Stimulated activated memory B cell treated with anti-CD40 and anti-IgM and Interleukin-4, amounts not matched to agents 10 μg/mL and 1 μg/mL and 100 μg/mL, for 72 hours (primary cell): ENCODE data around the gene NTM.

Experiments
- ATAC-seq: fragments of 150-1000 bp; cut with Tn5 transposase; 2 replicates; pipeline ENCODE4 v1.10.0; 2021
- H3K27ac Mint-ChIP-seq: one replicate; pipeline ENCODE4 v1.8.0; 2022; ENCODE audit warnings: mild to moderate bottlenecking, mixed read lengths
- H3K27me3 Mint-ChIP-seq: one replicate; pipeline ENCODE4 v1.8.0; 2022; ENCODE audit warnings: mixed read lengths
- H3K36me3 Mint-ChIP-seq: one replicate; pipeline ENCODE4 v1.8.0; 2022; ENCODE audit warnings: mixed read lengths
- H3K4me1 Mint-ChIP-seq: one replicate; pipeline ENCODE4 v1.8.0; 2022; ENCODE audit warnings: mixed read lengths
- H3K4me3 Mint-ChIP-seq: one replicate; pipeline ENCODE4 v1.8.0; 2022; ENCODE audit warnings: mild to moderate bottlenecking, moderate library complexity, mixed read lengths
- H3K9me3 Mint-ChIP-seq: one replicate; pipeline ENCODE4 v1.8.0; 2022; ENCODE audit warnings: mixed read lengths

Gene NTM

DNA sequence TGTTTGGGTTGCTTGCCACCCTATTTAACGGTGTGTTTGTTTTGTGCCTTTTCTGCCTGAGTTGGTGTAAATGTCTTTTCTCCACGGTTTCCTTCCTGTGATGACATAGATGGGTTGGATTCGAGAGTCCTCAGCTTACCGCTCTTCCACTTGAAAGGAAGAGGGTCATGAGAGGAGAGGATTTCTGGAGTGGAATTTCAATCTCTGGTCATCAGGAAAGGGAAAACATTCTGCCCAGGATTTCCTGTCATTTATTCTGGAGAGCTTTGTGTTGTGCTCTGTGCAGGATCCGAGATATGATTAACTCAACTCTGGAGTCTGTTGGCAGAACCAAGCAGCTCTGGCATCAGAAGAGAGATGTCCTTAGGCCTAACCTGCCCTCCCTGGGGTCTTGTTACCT lies 605.2 kb downstream of the NTM start:
- no peaks in the 10 kb centered on the region for H3K4me1 Mint-ChIP-seq
- H3K27me3 Mint-ChIP-seq, result no peaks in the 10 kb centered on the region
- no peak for ATAC-seq
- no peak overlapping the region for H3K4me3 Mint-ChIP-seq
- no peak overlapping the region for H3K27ac Mint-ChIP-seq
- no peaks in the 10 kb centered on the region for H3K9me3 Mint-ChIP-seq
- no peaks in the 10 kb centered on the region for H3K36me3 Mint-ChIP-seq

DNA sequence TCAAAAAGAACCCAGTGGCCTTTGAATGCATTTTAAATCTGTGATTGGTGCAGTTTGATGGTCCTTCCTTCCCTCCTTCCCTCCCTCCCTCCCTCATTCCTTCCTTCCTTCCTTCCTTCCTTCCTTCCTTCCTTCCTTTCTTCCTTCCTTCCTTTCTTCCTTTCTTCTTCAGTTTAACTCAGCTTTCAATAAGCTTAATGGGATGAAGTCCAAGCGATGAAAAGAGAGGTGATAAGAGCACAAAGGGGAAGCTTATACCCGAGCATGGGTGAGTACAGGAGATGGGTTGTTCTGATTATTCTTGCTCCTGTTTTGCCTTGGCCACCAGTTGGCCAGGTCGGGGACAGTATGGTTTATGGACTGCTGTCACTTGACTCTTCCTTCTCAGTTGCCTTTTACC lies 605.6 kb downstream of the NTM start:
- no peaks in the 10 kb centered on the region for H3K4me1 Mint-ChIP-seq
- H3K4me3 Mint-ChIP-seq, result no peak overlapping the region
- H3K27me3 Mint-ChIP-seq, result no peaks in the 10 kb centered on the region
- H3K36me3 Mint-ChIP-seq, result no peaks in the 10 kb centered on the region
- ATAC-seq, result no peak
- no peaks in the 10 kb centered on the region for H3K9me3 Mint-ChIP-seq
- H3K27ac Mint-ChIP-seq, result no peak overlapping the region

DNA sequence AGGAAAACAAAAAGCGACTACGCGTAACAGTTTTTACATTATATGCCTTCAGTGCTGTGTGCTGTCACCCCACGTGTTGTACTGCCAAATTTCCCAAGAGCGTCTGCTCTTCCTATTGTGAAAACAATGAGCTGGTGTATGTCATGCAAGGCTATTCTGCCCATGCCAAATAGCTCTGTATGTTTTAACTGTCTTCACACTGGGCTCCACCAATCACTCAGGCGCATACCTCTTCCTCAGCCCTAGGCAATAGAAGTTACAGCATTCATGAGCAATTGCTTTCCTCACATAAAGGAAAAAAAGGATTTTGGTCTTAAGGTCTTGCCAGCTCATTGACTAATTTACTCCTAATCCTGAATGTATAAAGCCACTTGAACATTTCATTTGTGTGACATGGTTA lies 606.8 kb downstream of the NTM start:
- H3K27me3 Mint-ChIP-seq, result no peaks in the 10 kb centered on the region
- no peaks in the 10 kb centered on the region for H3K4me1 Mint-ChIP-seq
- no peak overlapping the region for H3K4me3 Mint-ChIP-seq
- no peak overlapping the region for H3K27ac Mint-ChIP-seq
- peaks cover 2% of the 10 kb centered on the region for H3K9me3 Mint-ChIP-seq
- no peaks in the 10 kb centered on the region for H3K36me3 Mint-ChIP-seq
- ATAC-seq, result no peak

DNA sequence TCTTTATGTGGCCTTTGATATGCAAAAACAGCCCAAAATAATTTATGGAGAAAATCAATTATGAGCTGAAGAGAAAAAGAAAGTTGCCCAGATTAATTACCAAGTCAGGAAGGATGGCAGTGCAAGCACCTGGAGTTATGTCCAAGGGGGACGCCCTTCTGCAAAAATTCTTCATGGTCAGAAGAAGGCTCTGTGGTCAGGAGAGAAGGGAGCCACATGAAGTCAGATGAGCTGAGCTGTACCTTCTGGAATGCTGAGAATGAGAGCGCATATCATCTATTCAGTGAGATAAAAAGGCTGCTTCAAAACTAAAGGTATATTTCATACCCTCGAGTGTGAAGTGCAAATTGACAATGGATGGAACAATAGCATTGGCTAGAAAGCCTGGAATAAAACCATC lies 607.4 kb downstream of the NTM start:
- Mint-ChIP-seq H3K27ac (no peak overlapping the region), H3K4me3 (no peak overlapping the region), H3K36me3 (no peaks in the 10 kb centered on the region), H3K9me3 (peaks cover 3% of the 10 kb centered on the region), H3K4me1 (no peaks in the 10 kb centered on the region), H3K27me3 (no peaks in the 10 kb centered on the region)
- ATAC-seq, result no peak

GRCh38 chr11:131978351-131978750 lies 607.9 kb downstream of the NTM start:
- H3K27ac Mint-ChIP-seq, result no peak overlapping the region

GRCh38 chr11:131979364-131979763 lies 608.9 kb downstream of the NTM start:
- Mint-ChIP-seq H3K27me3 (no peaks in the 10 kb centered on the region), H3K4me1 (no peaks in the 10 kb centered on the region), H3K36me3 (no peaks in the 10 kb centered on the region)

More at GRCh38 chr11:131978351-131978750, 607.9 kb downstream of the NTM start:
- Mint-ChIP-seq H3K27me3 (no peaks in the 10 kb centered on the region), H3K4me3 (no peak overlapping the region), H3K9me3 (peaks cover 3% of the 10 kb centered on the region), H3K36me3 (no peaks in the 10 kb centered on the region), H3K4me1 (no peaks in the 10 kb centered on the region)
- no peak for ATAC-seq

DNA sequence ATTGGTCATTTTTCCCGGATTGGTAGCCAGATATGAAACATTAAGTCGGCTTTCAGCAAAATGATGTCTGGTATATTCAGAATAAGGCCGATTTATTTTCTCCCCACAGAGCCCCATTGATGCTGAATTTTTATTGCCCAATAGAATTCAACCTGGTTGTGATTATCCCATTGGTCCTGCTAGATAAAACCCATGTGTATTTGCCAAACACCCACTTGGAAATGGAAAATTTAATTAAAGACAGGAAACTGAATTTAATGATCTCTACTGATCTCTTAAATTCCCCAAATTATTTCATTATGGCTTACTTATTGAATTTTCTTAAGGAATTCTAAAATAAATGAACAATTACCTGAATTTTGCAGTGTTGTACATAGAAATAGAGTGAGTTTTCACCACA lies 609.8 kb downstream of the NTM start:
- Mint-ChIP-seq H3K27ac (no peak overlapping the region), H3K9me3 (peaks cover 8% of the 10 kb centered on the region), H3K36me3 (no peaks in the 10 kb centered on the region), H3K4me1 (no peaks in the 10 kb centered on the region), H3K4me3 (no peak overlapping the region), H3K27me3 (no peaks in the 10 kb centered on the region)
- no peak for ATAC-seq

More at GRCh38 chr11:131979364-131979763, 608.9 kb downstream of the NTM start:
- no peak overlapping the region for H3K4me3 Mint-ChIP-seq
- ATAC-seq, result no peak
- H3K27ac Mint-ChIP-seq, result no peak overlapping the region
- peaks cover 8% of the 10 kb centered on the region for H3K9me3 Mint-ChIP-seq

- ATAC-seq, result no peak
- Mint-ChIP-seq H3K27me3 (no peaks in the 10 kb centered on the region), H3K9me3 (peaks cover 11% of the 10 kb centered on the region), H3K36me3 (no peaks in the 10 kb centered on the region), H3K27ac (no peak overlapping the region), H3K4me1 (no peaks in the 10 kb centered on the region), H3K4me3 (no peak overlapping the region)
These were observed 610.7 kb downstream of the NTM start for GRCh38 chr11:131980888-131981668.

GRCh38 chr11:131982154-131982553 lies 611.7 kb downstream of the NTM start:
- Mint-ChIP-seq H3K4me1 (no peaks in the 10 kb centered on the region), H3K36me3 (no peaks in the 10 kb centered on the region), H3K27me3 (no peaks in the 10 kb centered on the region), H3K4me3 (no peak overlapping the region), H3K9me3 (peaks cover 11% of the 10 kb centered on the region), H3K27ac (no peak overlapping the region)
- ATAC-seq, result no peak

GRCh38 chr11:131985846-131986301 lies 615.5 kb downstream of the NTM start:
- H3K27ac Mint-ChIP-seq, result no peak overlapping the region
- H3K4me1 Mint-ChIP-seq, result no peaks in the 10 kb centered on the region
- H3K27me3 Mint-ChIP-seq, result no peaks in the 10 kb centered on the region
- H3K9me3 Mint-ChIP-seq, result peaks cover 11% of the 10 kb centered on the region
- no peaks in the 10 kb centered on the region for H3K36me3 Mint-ChIP-seq
- H3K4me3 Mint-ChIP-seq, result no peak overlapping the region
- no peak for ATAC-seq

- no peak for ATAC-seq
- Mint-ChIP-seq H3K4me1 (no peaks in the 10 kb centered on the region), H3K4me3 (no peak overlapping the region), H3K36me3 (no peaks in the 10 kb centered on the region), H3K27me3 (no peaks in the 10 kb centered on the region), H3K27ac (no peak overlapping the region), H3K9me3 (peaks cover 7% of the 10 kb centered on the region)
These were observed 617.3 kb downstream of the NTM start for GRCh38 chr11:131987703-131988102.

GRCh38 chr11:131991606-131992005 lies 621.2 kb downstream of the NTM start:
- ATAC-seq, result no peak
- Mint-ChIP-seq H3K9me3 (peaks cover 4% of the 10 kb centered on the region), H3K27me3 (no peaks in the 10 kb centered on the region)

DNA sequence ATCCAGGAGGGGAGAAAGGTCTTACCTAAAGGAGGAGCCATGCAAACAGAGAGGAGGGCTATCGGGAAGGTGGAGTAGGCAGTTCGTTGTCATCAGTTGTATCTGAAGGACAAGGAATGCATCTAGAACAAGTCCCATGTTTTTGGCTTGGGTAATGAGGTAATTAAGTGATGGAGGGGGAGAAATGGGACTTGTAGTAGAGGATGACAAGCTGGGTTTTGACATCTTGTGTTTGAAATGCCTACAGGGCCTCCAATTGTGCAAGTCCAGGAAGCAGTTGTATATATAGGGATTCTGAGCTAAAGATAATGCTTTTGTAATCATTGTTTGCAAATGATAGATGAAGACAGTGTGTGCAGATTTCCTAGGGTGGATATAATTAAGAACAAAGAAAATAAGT lies 622.8 kb downstream of the NTM start:
- Mint-ChIP-seq H3K27me3 (no peaks in the 10 kb centered on the region), H3K36me3 (no peaks in the 10 kb centered on the region), H3K9me3 (peaks cover 14% of the 10 kb centered on the region), H3K27ac (no peak overlapping the region), H3K4me3 (no peak overlapping the region), H3K4me1 (no peaks in the 10 kb centered on the region)
- no peak for ATAC-seq

More at GRCh38 chr11:131991606-131992005, 621.2 kb downstream of the NTM start:
- H3K27ac Mint-ChIP-seq, result no peak overlapping the region
- H3K4me1 Mint-ChIP-seq, result no peaks in the 10 kb centered on the region
- no peak overlapping the region for H3K4me3 Mint-ChIP-seq
- H3K36me3 Mint-ChIP-seq, result no peaks in the 10 kb centered on the region

GRCh38 chr11:131998020-131998419 lies 627.6 kb downstream of the NTM start:
- Mint-ChIP-seq H3K4me1 (no peaks in the 10 kb centered on the region), H3K36me3 (no peaks in the 10 kb centered on the region), H3K27ac (no peak overlapping the region), H3K4me3 (no peak overlapping the region), H3K27me3 (no peaks in the 10 kb centered on the region), H3K9me3 (peaks cover 14% of the 10 kb centered on the region)
- no peak for ATAC-seq

GRCh38 chr11:131999084-131999483 lies 628.7 kb downstream of the NTM start:
- no peak overlapping the region for H3K4me3 Mint-ChIP-seq
- H3K4me1 Mint-ChIP-seq, result no peaks in the 10 kb centered on the region
- no peaks in the 10 kb centered on the region for H3K36me3 Mint-ChIP-seq
- no peak for ATAC-seq
- H3K27me3 Mint-ChIP-seq, result no peaks in the 10 kb centered on the region
- peaks cover 14% of the 10 kb centered on the region for H3K9me3 Mint-ChIP-seq
- H3K27ac Mint-ChIP-seq, result no peak overlapping the region

DNA sequence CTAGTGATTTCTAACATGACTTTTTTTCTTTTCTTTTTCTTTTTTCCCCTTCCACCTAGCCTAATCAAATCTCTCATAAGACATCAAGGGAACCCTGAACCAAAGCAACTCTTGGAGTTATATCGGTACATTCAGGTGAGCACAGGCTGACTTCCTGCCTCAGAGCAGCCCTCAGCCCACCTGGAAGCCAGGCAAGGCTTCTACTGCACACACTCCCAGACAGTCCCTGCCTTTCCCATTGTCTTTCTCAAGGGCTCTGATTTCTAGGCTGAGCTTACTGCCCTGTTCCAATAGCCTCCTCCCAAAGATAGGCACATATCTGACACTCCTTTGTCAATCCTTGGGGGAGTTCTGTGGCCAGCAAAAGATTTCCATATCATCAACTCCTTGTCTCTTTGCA lies 629.5 kb downstream of the NTM start:
- H3K36me3 Mint-ChIP-seq, result no peaks in the 10 kb centered on the region
- H3K4me3 Mint-ChIP-seq, result no peak overlapping the region
- ATAC-seq, result no peak
- H3K4me1 Mint-ChIP-seq, result no peaks in the 10 kb centered on the region
- peaks cover 14% of the 10 kb centered on the region for H3K9me3 Mint-ChIP-seq
- H3K27me3 Mint-ChIP-seq, result no peaks in the 10 kb centered on the region
- no peak overlapping the region for H3K27ac Mint-ChIP-seq
